Measurements from ENCODE around the gene THAP7. TPM values are rescaled to one million over a fixed set of nuclear protein-coding genes. Genes with fewer than 3 reads are reported as not detected.

The THAP7 gene
- total RNA-seq, 1 experiment from 2014 or later = 38.5 TPM

- no peaks in the 10 kb centered on the region for H3K4me1 ChIP-seq (ENCODE audit: insufficient read depth, low read length, poor library complexity, severe bottlenecking)
- no peaks in the 10 kb centered on the region for H3K27me3 ChIP-seq (replicated peaks; ENCODE audit: insufficient read depth, low read depth, low read length, poor library complexity)
- ChIA-PET CTCF (no interaction called here), POLR2A (ENCODE audit: low non-redundant PET) (no interaction called here)
- no peak for DNase-seq (ENCODE audit: low spot score)
- H3K27ac ChIP-seq (ENCODE audit: low read depth, low read length, poor library complexity, severe bottlenecking) = no peak overlapping the region
- H3K9me3 ChIP-seq (ENCODE audit: low read depth, low read length, poor library complexity, severe bottlenecking) = no peaks in the 10 kb centered on the region
- intact Hi-C loops (cut with micrococcal nuclease; ENCODE audit: unreplicated experiment) = no loop called here
- TF ChIP-seq, protein P1, sequence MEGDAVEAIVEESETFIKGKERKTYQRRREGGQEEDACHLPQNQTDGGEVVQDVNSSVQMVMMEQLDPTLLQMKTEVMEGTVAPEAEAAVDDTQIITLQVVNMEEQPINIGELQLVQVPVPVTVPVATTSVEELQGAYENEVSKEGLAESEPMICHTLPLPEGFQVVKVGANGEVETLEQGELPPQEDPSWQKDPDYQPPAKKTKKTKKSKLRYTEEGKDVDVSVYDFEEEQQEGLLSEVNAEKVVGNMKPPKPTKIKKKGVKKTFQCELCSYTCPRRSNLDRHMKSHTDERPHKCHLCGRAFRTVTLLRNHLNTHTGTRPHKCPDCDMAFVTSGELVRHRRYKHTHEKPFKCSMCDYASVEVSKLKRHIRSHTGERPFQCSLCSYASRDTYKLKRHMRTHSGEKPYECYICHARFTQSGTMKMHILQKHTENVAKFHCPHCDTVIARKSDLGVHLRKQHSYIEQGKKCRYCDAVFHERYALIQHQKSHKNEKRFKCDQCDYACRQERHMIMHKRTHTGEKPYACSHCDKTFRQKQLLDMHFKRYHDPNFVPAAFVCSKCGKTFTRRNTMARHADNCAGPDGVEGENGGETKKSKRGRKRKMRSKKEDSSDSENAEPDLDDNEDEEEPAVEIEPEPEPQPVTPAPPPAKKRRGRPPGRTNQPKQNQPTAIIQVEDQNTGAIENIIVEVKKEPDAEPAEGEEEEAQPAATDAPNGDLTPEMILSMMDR (conservative IDR thresholded peaks at IDR 0.05; ENCODE audit: low read depth, low read length) = no peak
- TF ChIP-seq EZH2 (IDR thresholded peaks at IDR 0.05; ENCODE audit: borderline replicate concordance, low read depth, low read length, poor library complexity, severe bottlenecking) = no peak
- no TSS peak for BruUV-seq (replicated peaks)
- H3K4me3 ChIP-seq (ENCODE audit: low read depth, low read length, poor library complexity, severe bottlenecking) = no peak overlapping the region
- peaks cover 10% of the 10 kb centered on the region for H3K36me3 ChIP-seq (ENCODE audit: insufficient read depth, low read length, poor library complexity, severe bottlenecking)
These were observed 9.2 kb downstream of the THAP7 start for GRCh38 chr22:20992456-20993303.

DNA sequence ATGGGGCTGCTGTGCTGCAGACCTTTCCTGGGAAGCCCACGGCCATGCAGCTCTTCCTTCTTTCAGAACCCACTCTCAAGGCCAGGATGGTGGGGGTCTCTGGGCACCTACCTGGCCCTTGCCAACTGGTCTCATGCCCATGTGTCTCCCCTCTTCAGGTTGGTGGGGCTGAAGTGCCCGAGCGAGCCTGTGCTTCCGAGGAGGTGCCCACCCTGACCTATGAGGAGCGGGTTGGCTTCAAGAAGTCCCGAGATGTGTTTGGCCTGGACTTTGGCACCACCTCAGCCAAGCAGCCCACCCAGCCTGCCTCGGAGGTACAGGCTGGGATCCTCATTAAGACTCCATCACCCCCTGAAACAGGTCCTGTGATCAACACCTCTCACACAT is 9.9 kb downstream of the THAP7 start:
- intact Hi-C loops (cut with micrococcal nuclease; ENCODE audit: unreplicated experiment) = no loop called here
- Histone ChIP-seq H3K9me3 (ENCODE audit: low read depth, low read length, poor library complexity, severe bottlenecking) (no peaks in the 10 kb centered on the region), H3K4me3 (ENCODE audit: low read depth, low read length, poor library complexity, severe bottlenecking) (no peak overlapping the region), H3K27me3 (replicated peaks; ENCODE audit: insufficient read depth, low read depth, low read length, poor library complexity) (no peaks in the 10 kb centered on the region), H3K27ac (ENCODE audit: low read depth, low read length, poor library complexity, severe bottlenecking) (no peak overlapping the region), H3K4me1 (ENCODE audit: insufficient read depth, low read length, poor library complexity, severe bottlenecking) (no peaks in the 10 kb centered on the region), H3K36me3 (ENCODE audit: insufficient read depth, low read length, poor library complexity, severe bottlenecking) (peaks cover 10% of the 10 kb centered on the region)
- TF ChIP-seq, protein P1 (conservative IDR thresholded peaks at IDR 0.05; ENCODE audit: low read depth, low read length) = no peak
- no peak for TF ChIP-seq EZH2 (IDR thresholded peaks at IDR 0.05; ENCODE audit: borderline replicate concordance, low read depth, low read length, poor library complexity, severe bottlenecking)
- no TSS peak for BruUV-seq (replicated peaks)
- ChIA-PET CTCF (no interaction called here), POLR2A (ENCODE audit: low non-redundant PET) (no interaction called here)
- no peak for DNase-seq (ENCODE audit: low spot score)

GRCh38 chr22:20991252-20992055 is 10.5 kb downstream of the THAP7 start:
- H3K36me3 ChIP-seq (ENCODE audit: insufficient read depth, low read length, poor library complexity, severe bottlenecking) = peaks cover 13% of the 10 kb centered on the region
- no peaks in the 10 kb centered on the region for H3K27me3 ChIP-seq (replicated peaks; ENCODE audit: insufficient read depth, low read depth, low read length, poor library complexity)
- no TSS peak for BruUV-seq (replicated peaks)
- no peak for DNase-seq (ENCODE audit: low spot score)
- intact Hi-C loops (cut with micrococcal nuclease; ENCODE audit: unreplicated experiment) = no loop called here
- ChIA-PET CTCF (no interaction called here), POLR2A (ENCODE audit: low non-redundant PET) (no interaction called here)
- H3K4me1 ChIP-seq (ENCODE audit: insufficient read depth, low read length, poor library complexity, severe bottlenecking) = no peaks in the 10 kb centered on the region
- no peaks in the 10 kb centered on the region for H3K9me3 ChIP-seq (ENCODE audit: low read depth, low read length, poor library complexity, severe bottlenecking)
- TF ChIP-seq, protein P1 (conservative IDR thresholded peaks at IDR 0.05; ENCODE audit: low read depth, low read length) = no peak
- no peak for TF ChIP-seq EZH2 (IDR thresholded peaks at IDR 0.05; ENCODE audit: borderline replicate concordance, low read depth, low read length, poor library complexity, severe bottlenecking)
- H3K27ac ChIP-seq (ENCODE audit: low read depth, low read length, poor library complexity, severe bottlenecking) = no peak overlapping the region
- no peak overlapping the region for H3K4me3 ChIP-seq (ENCODE audit: low read depth, low read length, poor library complexity, severe bottlenecking)

Measured in A673 (cell line).